Astrocyte of the cerebellum (primary cell): ENCODE measurements around the gene FAM120B.
A peak's percentile ranks its signal among the peaks of the same experiment; 100 is the strongest.

ENCODE experiments used
- DNase-seq: peaks from one replicate; pipeline ENCODE4 v3.0.0-alpha.2; 2011; ENCODE audit warnings: low read depth
- H3K4me3 ChIP-seq: 2 replicates; pipeline ENCODE4 v1.5.1; 2011; ENCODE audit warnings: mild to moderate bottlenecking, low read depth, low read length, moderate library complexity
- in situ Hi-C: cut with HindIII; loops from 2 replicates; pipeline ENCODE4 v1.10.0; 2017; ENCODE audit warnings: low sequenced_read_pairs
- TF ChIP-seq, protein P1 (sequence below): IDR thresholded peaks from 2 replicates; pipeline ENCODE4 v1.5.1; 2012; ENCODE audit warnings: low read length, low read depth, moderate library complexity, mild to moderate bottlenecking; ENCODE audit errors: missing control alignments

The FAM120B gene, protein sequence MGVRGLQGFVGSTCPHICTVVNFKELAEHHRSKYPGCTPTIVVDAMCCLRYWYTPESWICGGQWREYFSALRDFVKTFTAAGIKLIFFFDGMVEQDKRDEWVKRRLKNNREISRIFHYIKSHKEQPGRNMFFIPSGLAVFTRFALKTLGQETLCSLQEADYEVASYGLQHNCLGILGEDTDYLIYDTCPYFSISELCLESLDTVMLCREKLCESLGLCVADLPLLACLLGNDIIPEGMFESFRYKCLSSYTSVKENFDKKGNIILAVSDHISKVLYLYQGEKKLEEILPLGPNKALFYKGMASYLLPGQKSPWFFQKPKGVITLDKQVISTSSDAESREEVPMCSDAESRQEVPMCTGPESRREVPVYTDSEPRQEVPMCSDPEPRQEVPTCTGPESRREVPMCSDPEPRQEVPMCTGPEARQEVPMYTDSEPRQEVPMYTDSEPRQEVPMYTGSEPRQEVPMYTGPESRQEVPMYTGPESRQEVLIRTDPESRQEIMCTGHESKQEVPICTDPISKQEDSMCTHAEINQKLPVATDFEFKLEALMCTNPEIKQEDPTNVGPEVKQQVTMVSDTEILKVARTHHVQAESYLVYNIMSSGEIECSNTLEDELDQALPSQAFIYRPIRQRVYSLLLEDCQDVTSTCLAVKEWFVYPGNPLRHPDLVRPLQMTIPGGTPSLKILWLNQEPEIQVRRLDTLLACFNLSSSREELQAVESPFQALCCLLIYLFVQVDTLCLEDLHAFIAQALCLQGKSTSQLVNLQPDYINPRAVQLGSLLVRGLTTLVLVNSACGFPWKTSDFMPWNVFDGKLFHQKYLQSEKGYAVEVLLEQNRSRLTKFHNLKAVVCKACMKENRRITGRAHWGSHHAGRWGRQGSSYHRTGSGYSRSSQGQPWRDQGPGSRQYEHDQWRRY

DNA sequence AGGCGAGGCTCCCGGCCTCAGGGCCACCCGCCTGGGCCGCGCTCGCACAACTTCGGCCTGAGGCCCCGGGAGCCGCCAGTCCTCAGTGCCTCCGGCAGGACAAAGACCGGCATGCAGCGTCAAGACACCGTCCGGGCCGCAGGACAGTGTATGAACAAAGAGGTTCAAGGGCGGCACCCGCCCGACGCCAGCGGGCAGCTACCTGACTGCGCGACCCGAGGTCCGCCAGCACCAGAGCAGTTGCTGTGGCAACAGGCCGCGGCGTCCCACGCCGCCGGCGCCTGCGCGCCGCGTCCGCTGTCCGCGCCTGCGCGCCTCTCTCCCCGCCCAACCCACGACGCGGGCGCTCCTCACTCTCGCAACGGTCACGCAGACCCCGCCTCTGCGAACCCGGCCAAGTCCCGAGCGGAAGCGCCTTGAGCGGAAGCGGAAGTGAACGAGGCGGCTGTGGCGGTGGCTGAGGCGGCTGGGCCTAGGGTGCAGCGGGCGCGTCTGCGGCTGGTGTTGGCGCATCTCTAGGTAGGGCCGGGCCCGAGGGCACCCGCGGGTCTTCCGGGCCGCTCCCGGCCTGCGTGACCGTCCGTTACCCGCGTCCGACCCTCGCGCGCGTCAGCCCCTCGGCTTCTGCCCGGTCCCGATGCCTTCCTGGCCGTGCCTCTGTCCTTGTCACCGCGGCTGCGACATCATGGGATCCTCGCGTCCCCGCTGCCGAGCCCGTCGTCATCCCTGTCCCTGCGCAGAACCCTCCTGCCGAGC, at the start of gene FAM120B:
TSS of gene FAM120B (plus strand) at position 435 of the 756 bp plus-strand sequence. CDS start 10,633 bp downstream, outside the sequence.
- in situ Hi-C loops, result no loop called here
- H3K4me3 ChIP-seq, result peak within 1 kb of the TSS; percentile 72
- peak; percentile 87 for DNase-seq
- TF ChIP-seq, protein P1, sequence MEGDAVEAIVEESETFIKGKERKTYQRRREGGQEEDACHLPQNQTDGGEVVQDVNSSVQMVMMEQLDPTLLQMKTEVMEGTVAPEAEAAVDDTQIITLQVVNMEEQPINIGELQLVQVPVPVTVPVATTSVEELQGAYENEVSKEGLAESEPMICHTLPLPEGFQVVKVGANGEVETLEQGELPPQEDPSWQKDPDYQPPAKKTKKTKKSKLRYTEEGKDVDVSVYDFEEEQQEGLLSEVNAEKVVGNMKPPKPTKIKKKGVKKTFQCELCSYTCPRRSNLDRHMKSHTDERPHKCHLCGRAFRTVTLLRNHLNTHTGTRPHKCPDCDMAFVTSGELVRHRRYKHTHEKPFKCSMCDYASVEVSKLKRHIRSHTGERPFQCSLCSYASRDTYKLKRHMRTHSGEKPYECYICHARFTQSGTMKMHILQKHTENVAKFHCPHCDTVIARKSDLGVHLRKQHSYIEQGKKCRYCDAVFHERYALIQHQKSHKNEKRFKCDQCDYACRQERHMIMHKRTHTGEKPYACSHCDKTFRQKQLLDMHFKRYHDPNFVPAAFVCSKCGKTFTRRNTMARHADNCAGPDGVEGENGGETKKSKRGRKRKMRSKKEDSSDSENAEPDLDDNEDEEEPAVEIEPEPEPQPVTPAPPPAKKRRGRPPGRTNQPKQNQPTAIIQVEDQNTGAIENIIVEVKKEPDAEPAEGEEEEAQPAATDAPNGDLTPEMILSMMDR, result no peak

DNA sequence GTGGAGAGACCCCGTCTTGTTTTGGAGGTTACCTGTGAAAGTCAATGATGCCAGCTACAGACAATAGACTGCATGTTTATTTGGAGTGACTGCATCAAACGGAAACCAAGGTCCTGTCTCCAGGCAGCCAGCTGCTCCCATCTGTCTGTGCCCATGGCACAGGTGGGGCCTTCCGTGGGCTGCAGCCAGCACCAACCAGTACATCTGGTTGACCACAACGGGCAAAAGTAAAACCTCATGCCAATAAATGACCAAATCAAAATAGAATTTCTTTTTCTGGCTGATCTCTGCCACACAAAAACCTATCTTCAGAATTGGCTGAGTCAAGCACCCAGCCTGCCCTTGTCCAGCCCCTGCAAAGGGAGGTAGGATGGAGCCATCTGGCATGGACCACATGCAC, 49.2 kb upstream of the FAM120B start:
- in situ Hi-C loops, result no loop called here
- TF ChIP-seq, protein P1, result no peak
- no peak overlapping the region for H3K4me3 ChIP-seq
- DNase-seq, result no peak

DNA sequence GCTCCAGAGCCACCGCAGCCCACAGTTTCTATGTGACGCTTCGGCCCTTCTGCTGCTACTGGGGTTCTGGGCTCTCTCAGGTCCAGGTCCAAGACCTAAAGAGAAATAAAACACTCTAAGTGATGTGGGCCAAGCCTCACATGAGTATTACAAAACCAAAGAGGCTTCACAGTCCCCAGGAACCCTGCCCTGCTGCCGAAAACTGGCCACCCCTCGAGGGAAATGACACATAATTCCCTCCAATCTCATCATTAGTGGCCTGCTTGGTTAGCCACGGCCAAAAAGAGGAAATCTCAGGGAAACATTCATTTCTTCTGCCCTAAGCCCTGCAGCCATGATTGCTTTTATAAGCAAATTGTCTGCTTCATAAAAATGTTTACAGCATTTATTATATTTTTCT, 48.2 kb upstream of the FAM120B start:
- TF ChIP-seq, protein P1, result no peak
- in situ Hi-C loops, result no loop called here
- no peak for DNase-seq

DNA sequence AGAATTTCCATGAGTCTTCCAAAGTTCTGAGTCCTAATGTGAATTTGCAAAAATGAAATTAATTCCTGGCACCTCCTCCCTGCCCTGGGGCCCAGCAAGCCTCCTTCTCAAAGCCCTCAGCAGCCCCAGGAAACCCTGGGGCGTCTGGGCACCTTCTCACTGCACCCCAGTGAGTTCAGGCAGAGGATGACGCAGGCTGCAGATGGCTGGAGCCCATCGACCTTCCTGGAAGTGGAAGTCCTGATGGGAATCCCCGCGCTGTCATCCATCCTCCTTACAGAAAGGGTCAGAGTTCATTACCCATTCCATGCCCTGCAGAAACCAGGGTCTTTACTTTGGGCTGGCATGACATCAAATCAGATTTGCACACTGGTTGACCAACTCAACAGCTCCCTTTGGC, 47.3 kb upstream of the FAM120B start:
- TF ChIP-seq, protein P1, result no peak
- DNase-seq, result no peak
- no peak overlapping the region for H3K4me3 ChIP-seq
- in situ Hi-C loops, result no loop called here

More for the DNA sequence above, 48.2 kb upstream of the FAM120B start:
- H3K4me3 ChIP-seq, result no peak overlapping the region

DNA sequence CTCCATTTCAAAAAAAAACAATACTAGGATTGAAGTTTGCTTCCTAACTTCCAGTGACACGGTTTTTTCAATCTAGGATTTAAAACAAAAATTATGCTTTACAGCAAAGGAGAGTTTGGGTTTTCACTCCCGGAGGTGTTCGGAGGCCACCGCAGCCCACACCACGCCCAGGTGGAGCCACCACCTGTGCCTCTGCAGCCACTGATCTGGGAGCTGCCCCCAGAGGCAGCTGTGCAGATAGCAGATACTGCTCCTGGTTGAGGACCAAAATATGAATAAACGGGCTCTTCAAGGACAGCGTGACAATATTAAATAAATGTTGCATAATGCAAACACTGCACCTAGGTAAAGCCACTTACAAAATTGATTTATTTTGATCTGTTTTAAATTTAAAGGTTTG, 45.9 kb upstream of the FAM120B start:
- DNase-seq, result no peak
- TF ChIP-seq, protein P1, result no peak
- no peak overlapping the region for H3K4me3 ChIP-seq
- in situ Hi-C loops, result no loop called here
